Stimulated activated CD8-positive, alpha-beta memory T cell treated with anti-CD3 and anti-CD28 coated beads, Interleukin-15, amount 100 ng/mL, for 48 hours (primary cell): Measurements from ENCODE around the gene PAK5.

Experiments used
- DNase-seq, 2 donors: peaks; one replicate each; pipeline ENCODE4 v3.0.0-alpha.2; 2020; ENCODE audit warnings: low read depth in 2 of 2

Gene PAK5

DNA sequence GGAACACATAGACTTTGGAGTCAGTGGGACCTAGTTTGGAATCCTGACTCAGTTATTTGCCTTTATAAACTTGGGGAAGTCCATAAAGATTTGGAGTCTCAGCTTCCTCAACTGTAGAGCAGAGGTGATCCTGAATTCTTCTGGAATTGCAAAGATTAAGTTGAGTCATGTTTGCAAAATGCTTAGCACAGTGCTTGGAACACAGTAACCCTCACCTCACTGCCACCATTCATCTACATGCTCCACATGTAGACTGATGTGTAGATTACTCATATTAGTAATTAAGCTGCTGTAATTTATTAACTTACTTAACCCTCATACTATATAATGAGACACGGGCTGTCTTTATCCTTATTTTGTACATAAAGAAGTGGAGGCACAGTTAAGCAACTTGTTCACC lies 263.0 kb downstream of the PAK5 start:
- no peak for DNase-seq

DNA sequence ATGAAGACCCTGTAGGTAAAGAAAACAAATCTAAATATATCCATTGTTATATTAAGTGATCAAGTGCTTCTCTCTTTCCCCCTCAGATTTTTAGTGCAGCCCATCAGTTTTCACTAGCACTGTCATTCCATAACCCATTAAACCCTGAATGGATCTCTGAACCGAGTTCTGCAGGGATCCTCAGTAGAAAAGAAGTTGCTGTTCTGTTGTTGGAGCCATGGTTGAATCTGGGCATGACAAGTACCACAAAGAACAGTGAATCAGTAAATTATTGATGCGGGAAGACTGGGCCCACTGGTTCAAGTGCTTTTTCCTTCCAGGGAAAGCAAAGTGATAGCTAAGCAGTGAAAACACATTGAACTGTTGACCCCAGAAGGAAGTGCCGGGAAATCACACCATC lies 264.1 kb downstream of the PAK5 start:
- DNase-seq, result no peak

DNA sequence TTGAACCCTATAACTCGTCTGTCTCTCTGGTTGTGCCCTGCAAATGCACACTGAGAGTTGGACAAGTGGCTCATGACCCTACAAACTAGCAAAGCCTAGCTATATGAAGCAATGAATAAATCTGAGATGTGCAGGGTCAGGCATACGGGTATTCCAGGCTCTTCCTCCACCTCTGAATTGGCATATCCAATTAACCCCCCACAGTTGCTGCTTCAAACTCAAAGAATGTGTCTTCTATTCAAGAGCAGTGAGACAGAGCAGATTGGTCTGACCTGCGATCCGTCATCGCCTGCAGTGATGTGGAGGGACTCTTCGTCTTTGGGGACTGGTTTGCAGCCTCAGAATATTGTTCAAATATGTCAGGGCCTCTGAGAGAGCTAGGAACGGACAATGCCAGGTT lies 264.7 kb downstream of the PAK5 start:
- DNase-seq, result no peak

DNA sequence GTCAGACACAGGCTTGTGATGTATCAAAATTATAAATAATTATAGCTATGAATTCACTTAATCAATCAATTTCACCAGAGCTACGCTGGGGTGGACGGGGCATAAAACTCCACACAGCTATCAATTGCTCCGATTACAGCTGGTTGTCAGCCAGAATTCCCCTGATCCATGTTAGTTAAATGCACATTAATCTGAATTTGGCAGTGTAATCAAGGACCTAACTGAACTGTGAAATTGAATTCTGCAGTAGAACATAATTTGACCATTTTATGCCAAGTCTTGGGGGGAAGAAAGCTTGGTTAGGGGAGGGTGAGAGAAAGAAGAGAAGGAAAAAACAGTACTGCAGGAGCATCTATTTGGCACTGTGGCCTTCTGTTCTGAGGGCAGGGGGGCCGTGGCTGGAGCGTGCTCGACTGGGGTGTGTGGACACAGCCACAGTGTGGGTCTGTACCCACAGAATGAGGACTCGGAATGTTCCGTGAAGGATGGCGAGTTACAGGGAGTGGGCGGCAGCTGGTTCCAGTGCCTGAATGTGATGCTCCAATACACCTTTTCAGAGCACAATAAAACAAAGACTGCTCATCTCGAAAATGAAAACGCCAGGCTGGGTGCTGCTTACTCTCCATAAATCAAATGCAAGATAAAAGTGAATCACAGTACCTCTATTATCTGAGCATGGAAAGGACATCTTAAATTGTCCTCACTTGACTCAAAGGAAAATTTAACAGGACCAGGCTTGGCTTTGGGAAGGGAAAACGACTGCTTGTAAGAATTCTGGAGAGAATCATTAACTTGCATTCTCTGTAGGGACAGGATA lies 265.3 kb downstream of the PAK5 start:
- no peak for DNase-seq

DNA sequence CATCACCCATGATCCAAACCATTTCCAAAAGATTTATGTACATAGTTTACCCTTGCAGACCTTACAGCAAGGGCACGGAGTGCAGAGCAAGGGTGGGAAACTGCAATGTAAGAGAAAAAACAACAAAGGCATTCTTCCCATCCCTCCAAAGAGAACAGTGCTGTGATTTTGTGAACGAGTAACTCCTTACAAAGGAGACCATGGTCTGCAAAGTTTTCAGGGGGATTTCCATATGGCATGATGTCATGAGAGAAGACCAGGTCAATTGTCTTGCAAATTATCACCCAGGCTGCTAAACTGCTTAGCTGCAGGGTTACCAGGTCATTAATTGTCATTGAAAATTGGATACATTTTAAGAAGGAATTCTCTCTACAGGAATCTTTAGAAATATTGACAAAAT lies 266.2 kb downstream of the PAK5 start:
- no peak for DNase-seq

DNA sequence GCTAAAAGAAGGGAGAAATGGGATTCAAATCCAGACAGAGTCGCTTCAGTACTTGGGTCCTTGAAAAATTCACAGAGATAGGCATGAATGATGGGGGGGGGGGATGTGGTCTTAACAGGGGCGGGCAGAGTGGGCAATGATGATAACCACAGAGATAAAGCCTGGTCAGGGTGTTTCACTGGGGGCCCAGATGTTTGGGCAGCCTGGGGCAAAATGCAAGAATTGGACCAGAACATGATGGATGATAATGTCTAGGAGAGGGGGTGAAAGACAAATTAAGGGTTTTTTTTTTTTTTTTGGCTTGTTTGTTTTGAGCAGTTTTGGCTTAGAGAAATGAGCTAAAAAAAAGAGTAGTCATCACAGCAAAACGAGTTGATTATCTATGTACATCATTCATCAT lies 267.1 kb downstream of the PAK5 start:
- DNase-seq, result no peak

DNA sequence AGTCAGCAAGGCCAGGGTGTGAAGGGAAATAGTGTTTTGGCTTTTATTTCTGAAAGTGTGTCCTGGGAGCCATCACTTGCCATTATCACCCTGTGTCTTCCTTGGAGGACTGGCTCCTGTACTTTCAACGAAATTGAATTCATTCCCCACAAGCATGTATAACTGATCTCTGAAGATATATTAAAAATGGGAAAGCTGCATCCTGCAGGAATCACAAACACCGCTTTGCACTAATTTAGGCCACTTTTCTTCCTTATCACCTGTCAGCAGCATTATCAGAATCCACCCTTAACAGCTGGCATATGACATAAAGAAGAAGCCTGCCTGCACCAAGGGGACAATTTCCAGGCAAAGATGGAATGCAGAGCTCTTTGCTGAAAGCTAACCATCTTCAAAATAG lies 268.3 kb downstream of the PAK5 start:
- DNase-seq, result no peak

DNA sequence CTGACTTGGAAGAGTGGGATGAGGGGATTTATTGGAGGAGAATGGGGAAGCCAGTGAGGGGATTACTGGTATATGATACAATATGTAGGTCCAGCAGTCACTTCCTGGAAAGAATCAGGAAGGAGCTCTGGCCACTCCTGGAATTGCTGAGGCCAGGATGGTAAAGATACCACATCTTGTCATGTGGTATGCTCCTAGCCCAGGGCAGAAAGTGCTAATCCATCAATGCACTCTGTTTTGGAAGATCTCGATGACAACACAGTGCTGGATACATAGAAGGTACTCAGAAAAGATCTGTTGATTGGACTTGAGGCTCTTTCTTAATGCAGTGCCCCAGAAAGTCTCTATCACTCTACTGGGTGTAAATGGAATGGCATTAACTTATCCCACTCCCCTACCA lies 271.9 kb downstream of the PAK5 start:
- DNase-seq, result no peak

DNA sequence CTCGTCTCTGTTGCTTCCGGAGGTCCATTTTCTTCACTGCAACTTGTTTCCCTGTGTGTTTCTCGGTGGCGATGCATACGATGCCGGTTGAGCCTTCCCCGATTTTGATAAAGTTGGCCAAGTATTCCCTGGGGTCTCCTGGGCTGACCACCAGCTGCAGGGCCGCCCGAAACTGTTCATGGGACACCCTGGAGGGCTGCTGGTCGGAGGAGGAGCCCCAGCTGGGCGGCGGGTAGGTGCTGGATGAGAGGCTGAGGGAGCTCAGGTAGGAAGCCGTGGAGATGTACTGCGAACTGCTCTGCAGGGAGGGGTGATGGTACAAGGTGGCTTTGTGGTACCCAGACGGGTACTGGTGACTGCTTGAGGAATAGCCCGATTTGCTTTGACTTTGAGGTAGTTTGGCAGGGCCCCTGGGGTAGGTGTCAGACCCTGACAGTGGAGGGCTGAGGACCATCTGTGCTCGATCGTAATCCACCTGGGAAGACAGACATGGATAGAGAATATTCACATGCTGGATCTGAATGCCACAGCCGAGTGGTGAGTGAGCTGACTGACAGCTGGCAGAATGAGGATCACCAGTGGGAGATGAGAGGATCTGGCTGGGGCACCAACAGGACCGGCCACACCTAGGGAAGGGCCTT lies 272.8 kb downstream of the PAK5 start:
- DNase-seq, result no peak

DNA sequence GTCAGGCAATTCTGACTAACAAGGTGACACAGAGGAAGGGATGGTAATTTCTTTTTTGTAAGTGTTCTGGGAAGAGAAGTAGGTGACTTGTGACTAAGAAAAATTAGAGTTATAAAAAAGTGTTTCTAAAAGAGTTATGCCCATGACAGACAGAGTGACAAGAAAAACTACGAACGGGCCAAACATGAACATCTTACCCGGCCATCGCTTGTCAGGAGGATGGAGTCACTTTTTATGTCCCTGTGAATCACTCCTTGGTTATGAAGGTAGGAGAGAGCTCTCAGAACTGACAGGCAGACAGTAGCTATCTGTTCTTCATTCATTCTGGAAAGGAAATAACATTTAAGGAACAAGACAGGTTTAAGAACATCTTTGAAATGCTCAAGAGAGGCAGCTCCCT lies 281.5 kb downstream of the PAK5 start:
- DNase-seq, result no peak

DNA sequence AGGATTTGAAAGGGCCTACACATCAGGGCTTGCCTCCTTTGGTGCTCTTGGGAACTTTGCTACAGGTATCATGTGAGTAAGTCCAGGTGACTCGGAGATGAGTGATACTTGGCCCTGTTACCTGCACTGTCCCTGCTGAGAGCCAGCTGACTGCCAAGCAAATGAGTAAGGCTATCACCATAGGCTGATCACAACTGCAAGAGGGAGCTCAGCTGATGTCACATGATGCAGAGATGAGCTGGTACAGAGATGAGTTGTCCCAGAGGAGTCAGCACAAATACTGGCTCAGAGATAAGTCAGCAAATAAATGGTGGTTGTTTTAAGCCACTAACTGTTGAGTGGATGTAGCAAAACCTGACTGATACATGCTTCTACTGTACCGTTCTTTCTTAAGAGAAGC lies 283.1 kb downstream of the PAK5 start:
- no peak for DNase-seq

DNA sequence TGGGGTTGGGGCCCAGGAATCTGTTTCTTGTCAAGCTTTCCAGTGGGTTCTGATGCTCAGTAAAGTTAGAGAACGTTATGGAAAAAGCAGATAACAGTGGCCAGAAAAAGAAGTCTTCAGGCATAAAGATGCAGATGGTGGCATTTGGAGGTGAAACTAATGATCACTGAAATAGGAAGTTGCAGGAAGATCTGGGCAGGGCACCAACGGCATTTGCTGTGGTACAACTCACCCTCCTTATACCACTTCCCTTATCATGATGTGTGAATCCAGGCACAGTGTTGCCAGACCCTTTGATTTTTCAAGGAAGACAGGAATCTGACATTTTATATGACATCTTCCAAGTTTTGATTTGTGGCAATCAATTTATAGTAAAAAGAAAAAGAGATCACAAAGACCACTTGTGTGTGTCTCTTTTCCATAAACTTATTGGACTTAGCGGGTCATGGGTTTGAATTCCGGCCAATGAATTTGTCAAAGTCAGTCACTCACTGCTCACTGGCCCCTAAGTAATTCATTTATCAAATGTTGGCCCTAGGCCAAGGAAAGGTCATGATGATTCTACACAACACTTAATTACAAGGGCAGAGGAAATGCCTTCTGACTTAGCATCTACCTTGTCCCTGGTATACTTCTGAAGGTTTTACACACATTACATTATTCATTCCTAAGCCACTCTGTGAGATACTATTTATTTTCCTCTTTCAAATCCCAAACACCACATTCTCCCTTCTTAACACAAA lies 286.9 kb downstream of the PAK5 start:
- DNase-seq, result no peak

DNA sequence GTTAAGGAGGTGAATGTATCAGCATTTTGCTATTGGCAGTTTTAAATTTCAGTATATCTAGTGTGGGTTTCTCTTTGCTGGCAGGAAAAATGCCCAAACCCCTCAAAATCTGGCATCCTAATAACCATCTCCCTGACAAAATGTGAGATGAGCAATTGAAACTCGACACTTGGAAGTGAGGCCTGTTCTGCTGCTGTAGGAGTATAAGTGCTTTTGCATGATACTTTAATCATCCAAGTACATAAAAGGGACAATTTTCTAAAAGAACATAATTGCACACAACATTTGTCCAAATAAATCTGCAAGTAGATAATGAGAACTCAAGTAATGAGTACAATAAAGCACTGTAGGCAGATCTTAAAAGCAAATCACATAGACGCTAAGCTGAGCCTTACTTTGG lies 288.0 kb downstream of the PAK5 start:
- no peak for DNase-seq

DNA sequence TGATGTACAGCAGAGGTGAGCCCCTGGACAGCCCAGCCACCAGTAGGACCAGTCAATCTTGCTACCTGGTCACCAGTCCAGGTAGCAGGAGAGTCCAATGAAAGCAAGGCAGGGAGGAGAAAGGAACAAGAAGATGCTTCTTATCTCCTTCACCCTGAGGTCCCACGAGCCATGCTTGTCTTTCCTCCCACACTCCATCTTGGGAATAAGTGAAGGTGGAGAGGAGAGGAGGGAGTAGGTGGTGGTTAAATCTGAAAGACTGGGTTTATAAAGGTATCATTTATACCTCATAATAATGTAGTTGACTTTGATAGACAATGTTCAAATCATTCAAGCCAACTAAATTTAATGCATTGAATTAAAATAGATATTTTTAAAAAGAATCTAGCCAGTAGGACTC lies 288.6 kb downstream of the PAK5 start:
- no peak for DNase-seq

DNA sequence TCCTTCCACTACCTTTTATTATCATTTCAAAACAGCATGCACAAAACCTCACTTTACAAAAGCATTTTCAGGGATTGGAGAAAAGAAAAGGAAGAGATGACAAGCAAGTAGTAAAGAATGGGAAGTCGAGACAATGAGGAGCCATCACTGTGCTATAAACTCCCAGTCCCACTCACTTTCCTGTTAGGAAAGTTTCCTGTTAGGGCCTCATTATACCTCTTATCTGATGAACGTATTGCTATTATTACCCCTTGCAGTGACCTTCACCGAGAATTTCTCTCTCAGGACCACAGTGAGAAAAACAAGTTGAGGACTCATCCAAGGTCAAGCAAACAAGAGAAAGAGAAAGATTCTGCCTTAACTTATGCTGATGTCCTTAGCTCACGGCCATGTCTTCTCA lies 295.7 kb downstream of the PAK5 start:
- no peak for DNase-seq

DNA sequence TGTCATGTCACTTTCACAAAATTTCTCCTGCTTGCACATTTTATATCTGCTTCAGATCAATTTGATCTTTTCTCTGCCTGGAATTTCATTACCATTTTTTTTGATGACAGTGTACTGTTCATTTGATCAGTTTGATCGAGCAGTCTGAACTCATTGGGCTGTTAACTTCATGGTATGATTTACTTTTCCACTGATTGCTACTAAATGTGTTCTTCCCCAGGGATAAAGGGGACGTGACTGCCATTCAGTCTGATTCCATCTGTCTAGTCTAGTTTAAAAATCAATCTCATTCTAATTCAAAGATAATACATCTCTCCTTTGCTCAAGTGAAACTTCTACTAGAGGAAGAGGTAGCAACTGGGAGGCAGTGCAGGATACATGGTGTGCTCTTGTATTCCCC lies 303.4 kb downstream of the PAK5 start:
- no peak for DNase-seq

DNA sequence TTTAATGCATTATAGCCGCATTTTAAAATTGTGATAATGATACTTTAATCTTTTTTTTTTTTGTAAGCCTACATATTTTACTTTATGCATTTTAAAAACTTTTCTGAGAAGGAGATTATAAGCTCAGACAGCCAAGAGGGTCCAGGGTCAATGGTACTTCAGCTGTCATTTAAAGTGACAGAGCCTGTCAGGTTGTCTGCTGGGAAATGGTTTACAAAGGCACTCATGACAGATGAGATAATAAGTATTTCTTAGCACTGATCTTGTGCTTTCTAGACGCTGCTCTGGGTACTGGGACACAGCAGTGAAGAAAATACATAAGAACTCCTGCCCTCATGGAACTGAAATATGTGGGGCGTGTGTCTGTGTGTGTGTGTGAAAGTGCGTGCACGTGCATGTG lies 304.9 kb downstream of the PAK5 start:
- no peak for DNase-seq

DNA sequence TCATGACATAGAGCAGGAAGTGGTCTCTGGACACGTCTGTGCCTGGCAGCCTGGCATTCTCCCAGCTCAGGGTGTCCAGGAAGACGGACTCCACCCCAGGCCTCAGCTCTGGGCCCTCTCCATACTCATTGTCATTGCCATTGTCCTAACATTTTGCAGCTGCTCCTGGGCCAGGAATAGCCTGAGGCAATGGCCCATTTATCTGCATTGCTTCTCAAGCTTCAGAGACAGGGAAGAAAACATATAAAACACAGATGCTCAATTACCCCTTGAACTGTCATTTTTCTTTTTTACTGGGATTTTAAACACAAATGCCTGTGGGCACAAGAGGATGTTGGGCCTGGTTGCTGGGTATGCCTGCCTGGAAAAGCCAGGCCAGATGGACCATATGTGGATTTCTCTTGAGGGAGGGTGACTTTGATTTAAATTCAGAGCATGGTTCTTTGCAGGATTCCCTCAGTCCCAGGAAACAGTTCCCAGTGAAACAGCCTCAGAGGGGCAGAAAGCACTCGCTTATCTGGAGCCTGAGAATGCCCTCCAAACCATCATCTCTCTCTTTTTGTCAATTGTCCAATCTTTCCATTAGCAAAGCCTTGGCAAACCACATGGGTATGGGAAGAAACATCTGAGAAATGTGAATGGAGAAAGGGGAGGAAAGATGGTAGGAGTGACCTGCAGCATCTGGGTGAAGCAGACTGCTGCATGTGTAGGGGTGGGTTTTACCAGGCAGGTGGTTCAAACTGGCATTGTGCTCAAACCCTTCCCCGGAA lies 306.6 kb downstream of the PAK5 start:
- DNase-seq, result no peak

DNA sequence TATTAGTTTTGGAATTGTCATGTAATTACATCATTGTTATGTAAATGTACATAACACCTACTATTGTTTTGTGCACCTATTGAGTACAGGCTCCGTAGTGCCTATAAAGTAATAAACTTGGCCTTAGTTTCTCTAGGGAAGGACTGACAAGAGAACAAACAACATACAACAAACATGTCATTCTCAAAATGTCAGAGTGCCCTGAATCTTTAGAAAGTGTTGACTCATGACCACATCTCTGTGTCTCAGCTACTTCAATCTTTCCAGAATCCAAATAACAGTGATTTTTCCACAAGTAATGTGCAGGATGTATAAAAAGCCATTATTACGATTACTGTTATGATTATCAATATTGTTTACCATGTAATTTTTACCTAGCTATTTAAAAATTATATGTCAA lies 307.3 kb downstream of the PAK5 start:
- DNase-seq, result no peak

DNA sequence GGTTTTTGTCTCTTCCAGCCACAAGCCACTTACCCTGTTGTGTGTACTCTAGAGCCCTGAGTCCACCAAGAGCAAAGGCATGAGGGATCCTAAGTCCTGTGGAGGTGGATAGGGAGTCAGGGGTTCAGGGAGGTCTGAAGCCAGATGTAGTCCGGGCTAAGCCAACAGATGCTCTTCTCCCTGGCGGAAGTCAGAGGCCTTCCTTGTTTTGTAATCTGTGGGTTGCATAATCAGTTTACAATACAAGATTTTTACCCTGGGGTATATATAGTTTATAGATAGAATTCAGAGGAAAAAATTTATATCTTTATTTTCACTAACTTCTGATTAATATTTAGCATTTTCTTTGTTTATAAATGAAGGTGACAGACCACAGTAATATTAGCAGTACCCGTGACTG lies 315.2 kb downstream of the PAK5 start:
- no peak for DNase-seq

DNA sequence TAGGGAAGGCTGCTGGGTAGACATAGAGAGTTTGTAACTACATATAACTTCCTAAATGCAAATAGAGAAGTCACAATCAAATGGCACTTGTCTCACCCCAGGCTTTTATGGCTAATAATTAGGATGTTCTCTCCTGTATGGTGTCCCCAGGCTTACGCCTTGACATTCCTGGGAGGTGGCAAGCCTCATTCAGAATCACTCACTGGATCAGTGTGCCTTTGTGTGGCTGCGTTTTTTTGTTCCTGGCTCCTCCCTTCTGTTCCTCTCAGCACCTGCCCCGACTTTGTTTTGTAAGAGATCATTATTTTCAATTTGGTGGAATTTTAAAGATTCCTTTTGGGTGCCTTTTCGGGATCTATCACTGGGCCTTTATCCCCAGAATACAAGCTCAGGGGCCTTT lies 318.8 kb downstream of the PAK5 start:
- DNase-seq, result no peak

DNA sequence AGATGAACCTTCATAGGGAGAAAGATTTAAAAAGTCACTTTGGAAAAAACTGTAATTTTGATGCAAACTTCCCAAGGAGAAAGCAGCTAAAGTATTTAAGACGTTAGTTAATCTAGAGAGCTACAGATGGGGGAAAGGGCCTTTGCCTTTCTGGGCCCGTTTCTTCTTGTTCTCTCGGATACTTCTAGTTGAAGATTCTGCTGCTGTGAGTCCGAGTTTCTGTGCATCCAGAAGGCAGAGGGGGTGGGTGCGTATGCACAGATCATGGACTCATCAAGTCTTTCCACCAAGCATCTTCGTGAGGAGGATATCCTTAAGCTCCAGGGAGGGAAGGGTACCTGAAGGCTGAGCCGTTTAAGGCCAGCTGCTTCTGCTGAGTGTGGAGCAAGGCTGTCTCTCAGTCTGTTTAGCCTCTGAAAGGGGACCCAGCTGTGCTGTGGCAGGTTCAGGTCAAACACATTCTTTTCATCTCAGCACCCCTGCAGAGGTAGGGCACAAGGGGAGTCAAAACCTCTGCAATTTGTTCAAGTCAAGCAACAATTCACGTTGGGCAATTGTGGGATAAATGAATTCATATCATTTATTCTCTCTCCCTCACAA lies 320.2 kb downstream of the PAK5 start:
- DNase-seq, result no peak
